Neuron (in vitro differentiated cells): ENCODE measurements around the gene RIPOR1.
A peak's percentile ranks its signal among the peaks of the same experiment; 100 is the strongest.

Experiments used
- H2AFZ ChIP-seq: one replicate; pipeline ENCODE4 v1.6.1; 2013; ENCODE audit warnings: low read depth, mild to moderate bottlenecking, inconsistent platforms, low read length, moderate library complexity
- H3K27me3 ChIP-seq: one replicate; pipeline ENCODE4 v1.6.1; 2013; ENCODE audit warnings: low read length; ENCODE audit not compliant: insufficient read depth
- H3K36me3 ChIP-seq: one replicate; pipeline ENCODE4 v1.6.1; 2013; ENCODE audit warnings: low read length; ENCODE audit not compliant: insufficient read depth
- H3K4me1 ChIP-seq: one replicate; pipeline ENCODE4 v1.6.1; 2013; ENCODE audit warnings: low read length; ENCODE audit not compliant: insufficient read depth
- H3K4me3 ChIP-seq: 2 replicates; pipeline ENCODE4 v1.5.1; 2013; ENCODE audit warnings: mild to moderate bottlenecking, low read length, moderate library complexity
- H3K9me3 ChIP-seq: one replicate; pipeline ENCODE4 v1.6.1; 2013; ENCODE audit warnings: low read length

RIPOR1 gene

GRCh38 chr16:67546091-67546501, 17.5 kb downstream of the RIPOR1 start:
- H3K4me1 ChIP-seq, result no peaks in the 10 kb centered on the region
- no peak overlapping the region for H2AFZ ChIP-seq
- H3K27me3 ChIP-seq, result no peaks in the 10 kb centered on the region
- H3K4me3 ChIP-seq, result no peak overlapping the region
- H3K36me3 ChIP-seq, result peaks cover 52% of the 10 kb centered on the region
- H3K9me3 ChIP-seq, result no peaks in the 10 kb centered on the region

GRCh38 chr16:67546761-67547422, 18.3 kb downstream of the RIPOR1 start:
- Histone ChIP-seq H3K36me3 (peaks cover 46% of the 10 kb centered on the region), H3K27me3 (no peaks in the 10 kb centered on the region), H3K4me1 (no peaks in the 10 kb centered on the region), H3K4me3 (no peak overlapping the region), H3K9me3 (no peaks in the 10 kb centered on the region), H2AFZ (no peak overlapping the region)

GRCh38 chr16:67547423-67548264, 19.0 kb downstream of the RIPOR1 start:
- H2AFZ ChIP-seq, result no peak overlapping the region
- no peak overlapping the region for H3K4me3 ChIP-seq
- H3K27me3 ChIP-seq, result no peaks in the 10 kb centered on the region
- H3K4me1 ChIP-seq, result no peaks in the 10 kb centered on the region
- H3K9me3 ChIP-seq, result no peaks in the 10 kb centered on the region
- H3K36me3 ChIP-seq, result peaks cover 39% of the 10 kb centered on the region

- peaks cover 35% of the 10 kb centered on the region for H3K36me3 ChIP-seq
Observed at GRCh38 chr16:67548265-67549126, 19.9 kb downstream of the RIPOR1 start.

GRCh38 chr16:67549240-67549639, 20.6 kb downstream of the RIPOR1 start:
- Histone ChIP-seq H3K9me3 (no peaks in the 10 kb centered on the region), H3K4me1 (no peaks in the 10 kb centered on the region), H3K27me3 (no peaks in the 10 kb centered on the region), H3K4me3 (no peak overlapping the region), H3K36me3 (peaks cover 29% of the 10 kb centered on the region), H2AFZ (no peak overlapping the region)

More at GRCh38 chr16:67548265-67549126, 19.9 kb downstream of the RIPOR1 start:
- Histone ChIP-seq H3K4me1 (no peaks in the 10 kb centered on the region), H3K4me3 (no peak overlapping the region), H2AFZ (no peak overlapping the region), H3K9me3 (no peaks in the 10 kb centered on the region), H3K27me3 (no peaks in the 10 kb centered on the region)

GRCh38 chr16:67549936-67550335, 21.3 kb downstream of the RIPOR1 start:
- H3K4me3 ChIP-seq, result no peak overlapping the region
- no peaks in the 10 kb centered on the region for H3K9me3 ChIP-seq
- H2AFZ ChIP-seq, result no peak overlapping the region
- H3K4me1 ChIP-seq, result no peaks in the 10 kb centered on the region
- no peaks in the 10 kb centered on the region for H3K27me3 ChIP-seq
- peaks cover 23% of the 10 kb centered on the region for H3K36me3 ChIP-seq

- H2AFZ ChIP-seq, result no peak overlapping the region
- H3K36me3 ChIP-seq, result peaks cover 15% of the 10 kb centered on the region
- no peaks in the 10 kb centered on the region for H3K27me3 ChIP-seq
- H3K4me1 ChIP-seq, result no peaks in the 10 kb centered on the region
- no peaks in the 10 kb centered on the region for H3K9me3 ChIP-seq
- no peak overlapping the region for H3K4me3 ChIP-seq
Observed at GRCh38 chr16:67551091-67551490, 22.5 kb downstream of the RIPOR1 start.

- Histone ChIP-seq H3K36me3 (peaks cover 12% of the 10 kb centered on the region), H3K4me3 (no peak overlapping the region)
Observed at GRCh38 chr16:67551972-67552371, 23.3 kb downstream of the RIPOR1 start.

GRCh38 chr16:67552476-67552875, 23.8 kb downstream of the RIPOR1 start:
- no peak overlapping the region for H2AFZ ChIP-seq
- no peaks in the 10 kb centered on the region for H3K4me1 ChIP-seq
- H3K9me3 ChIP-seq, result no peaks in the 10 kb centered on the region
- no peak overlapping the region for H3K4me3 ChIP-seq
- peaks cover 12% of the 10 kb centered on the region for H3K36me3 ChIP-seq
- H3K27me3 ChIP-seq, result no peaks in the 10 kb centered on the region

More at GRCh38 chr16:67551972-67552371, 23.3 kb downstream of the RIPOR1 start:
- H3K4me1 ChIP-seq, result no peaks in the 10 kb centered on the region
- no peaks in the 10 kb centered on the region for H3K9me3 ChIP-seq
- H2AFZ ChIP-seq, result no peak overlapping the region
- H3K27me3 ChIP-seq, result no peaks in the 10 kb centered on the region

GRCh38 chr16:67555795-67556212, 27.2 kb downstream of the RIPOR1 start:
- H3K4me3 ChIP-seq, result no peak overlapping the region
- peaks cover 2% of the 10 kb centered on the region for H3K36me3 ChIP-seq
- no peak overlapping the region for H2AFZ ChIP-seq
- H3K27me3 ChIP-seq, result no peaks in the 10 kb centered on the region
- peaks cover under 1% of the 10 kb centered on the region for H3K4me1 ChIP-seq
- no peaks in the 10 kb centered on the region for H3K9me3 ChIP-seq

- no peak overlapping the region for H2AFZ ChIP-seq
- peaks cover 2% of the 10 kb centered on the region for H3K36me3 ChIP-seq
- H3K9me3 ChIP-seq, result no peaks in the 10 kb centered on the region
- H3K27me3 ChIP-seq, result no peaks in the 10 kb centered on the region
- no peak overlapping the region for H3K4me3 ChIP-seq
- peaks cover 10% of the 10 kb centered on the region for H3K4me1 ChIP-seq
Observed at GRCh38 chr16:67558859-67559258, 30.2 kb downstream of the RIPOR1 start.

- H2AFZ ChIP-seq, result no peak overlapping the region
Observed at GRCh38 chr16:67560827-67561342, 32.3 kb downstream of the RIPOR1 start.

More at GRCh38 chr16:67560827-67561342, 32.3 kb downstream of the RIPOR1 start:
- Histone ChIP-seq H3K36me3 (peaks cover 2% of the 10 kb centered on the region), H3K9me3 (no peaks in the 10 kb centered on the region), H3K27me3 (no peaks in the 10 kb centered on the region), H3K4me3 (peak overlapping the region; percentile 65), H3K4me1 (peaks cover 19% of the 10 kb centered on the region)
